Renal cortical epithelial cell (primary cell): ENCODE results near the gene GRIK1. TPM values are rescaled to one million over a fixed set of nuclear protein-coding genes. Genes with fewer than 3 reads are reported as not detected.

Experiments
- DNase-seq: peaks from one replicate; pipeline ENCODE4 v3.0.0-alpha.2; 2011; ENCODE audit warnings: low read depth
- total RNA-seq: library from RNA; depleted of rRNA; stranded (reverse); fragments of >200 nt; gene quantifications from 2 replicates; pipeline ENCODE4 v1.2.3, GENCODE V29; 2014

GRIK1 gene
- total RNA-seq, 1 donor from 2014 or later, result not detected

GRCh38 chr21:29673096-29673610 lies 266.6 kb downstream of the GRIK1 start:
- DNase-seq, result no peak

GRCh38 chr21:29671728-29672127 lies 268.1 kb downstream of the GRIK1 start:
- no peak for DNase-seq

DNA sequence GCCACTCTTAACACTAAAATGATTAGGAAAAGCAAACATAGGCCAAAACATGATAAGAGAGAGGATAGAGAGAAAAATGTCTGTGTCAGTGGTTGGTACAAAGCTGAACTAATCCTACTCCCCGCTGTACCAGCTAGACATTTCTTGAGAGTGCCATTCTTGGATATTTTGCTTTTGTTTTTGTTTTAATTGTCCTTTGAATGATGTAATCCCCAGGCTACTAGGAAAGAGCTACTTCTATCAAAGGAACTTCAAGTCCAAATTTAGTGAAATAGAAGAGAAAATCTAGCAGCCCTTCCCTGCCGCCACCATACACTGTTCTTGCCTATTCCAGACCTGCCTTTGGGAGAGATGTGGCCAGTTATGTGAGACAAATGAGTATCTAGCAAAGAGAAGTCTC lies 269.6 kb downstream of the GRIK1 start:
- no peak for DNase-seq

DNA sequence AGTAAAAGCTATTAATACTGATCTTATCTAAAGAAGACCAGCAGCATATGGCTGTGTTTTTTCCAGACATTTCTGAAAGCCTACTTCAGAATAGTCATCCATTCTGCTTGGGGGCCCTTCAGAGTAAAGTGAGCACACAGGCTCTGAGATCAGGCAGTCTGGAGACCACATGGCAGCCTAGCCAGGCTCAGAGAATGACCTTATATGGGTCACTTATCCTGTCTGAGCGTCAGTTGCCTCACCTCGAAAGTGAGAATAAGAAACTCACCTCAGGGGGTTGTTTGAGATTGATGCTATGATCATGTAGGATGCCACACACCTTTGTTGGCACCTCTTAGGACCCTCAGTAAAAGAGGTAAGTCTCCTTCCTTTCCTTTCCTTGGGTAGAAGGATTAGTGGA lies 270.4 kb downstream of the GRIK1 start:
- no peak for DNase-seq

GRCh38 chr21:29667651-29668050 lies 272.1 kb downstream of the GRIK1 start:
- DNase-seq, result no peak

DNA sequence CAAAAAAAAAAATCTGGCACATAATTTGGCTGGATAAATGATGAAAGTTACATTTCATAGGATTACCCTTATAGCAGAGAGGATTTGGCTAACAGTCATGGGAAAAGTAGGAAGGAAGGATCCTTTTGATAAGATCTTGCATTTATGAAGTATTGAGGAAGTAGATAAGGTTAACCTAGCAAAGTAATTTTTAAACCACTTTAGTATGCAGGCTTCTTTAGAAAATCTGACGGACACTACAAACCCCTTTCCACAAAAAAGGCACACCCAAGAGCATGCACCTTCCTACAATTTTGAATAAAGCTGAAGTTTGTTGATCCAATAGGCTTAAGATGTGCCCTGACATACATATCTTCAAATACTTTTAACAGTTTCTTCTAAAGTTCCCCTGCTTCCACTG lies 275.2 kb downstream of the GRIK1 start:
- DNase-seq, result no peak

- DNase-seq, result no peak
Measured at GRCh38 chr21:29661672-29662442, 277.9 kb downstream of the GRIK1 start.

- DNase-seq, result no peak
Measured at GRCh38 chr21:29660047-29660720, 279.6 kb downstream of the GRIK1 start.

DNA sequence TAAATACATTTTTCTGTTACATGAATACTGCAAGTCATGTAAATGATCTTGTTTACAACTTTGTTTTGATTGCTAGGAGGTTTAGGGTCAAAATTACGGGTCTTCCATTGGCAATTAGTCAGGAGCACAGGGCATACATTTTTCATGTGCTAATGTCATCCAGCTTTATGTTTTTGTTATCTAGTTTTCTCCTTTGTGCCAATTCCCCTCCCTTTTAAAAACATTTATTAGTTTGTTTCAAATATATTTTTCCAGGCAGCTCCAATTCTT lies 280.9 kb downstream of the GRIK1 start:
- no peak for DNase-seq

- no peak for DNase-seq
Measured at GRCh38 chr21:29658177-29658933, 281.4 kb downstream of the GRIK1 start.

- DNase-seq, result no peak
Measured at GRCh38 chr21:29657240-29657989, 282.4 kb downstream of the GRIK1 start.

- peak; percentile 83 for DNase-seq
Measured at GRCh38 chr21:29656504-29657239, 283.1 kb downstream of the GRIK1 start.

GRCh38 chr21:29655577-29655976 lies 284.2 kb downstream of the GRIK1 start:
- no peak for DNase-seq

DNA sequence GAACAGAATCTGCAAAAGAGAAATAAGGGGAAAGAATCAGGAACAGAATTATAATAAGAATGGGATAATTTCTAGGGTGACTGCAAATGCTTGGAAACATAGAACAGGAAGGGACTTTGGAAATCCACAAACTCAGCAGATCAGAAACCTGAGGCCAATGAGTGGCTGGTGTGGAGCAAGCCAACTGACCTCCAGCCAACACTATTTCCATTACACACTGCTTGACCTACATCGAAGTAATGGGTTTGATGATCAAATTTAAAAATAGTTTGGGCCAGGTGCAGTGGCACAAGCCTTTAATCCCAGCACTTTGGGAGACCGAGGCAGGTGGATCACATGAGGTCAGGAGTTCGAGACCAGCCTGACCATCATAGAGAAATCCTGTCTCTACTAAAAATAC lies 284.9 kb downstream of the GRIK1 start:
- no peak for DNase-seq

DNA sequence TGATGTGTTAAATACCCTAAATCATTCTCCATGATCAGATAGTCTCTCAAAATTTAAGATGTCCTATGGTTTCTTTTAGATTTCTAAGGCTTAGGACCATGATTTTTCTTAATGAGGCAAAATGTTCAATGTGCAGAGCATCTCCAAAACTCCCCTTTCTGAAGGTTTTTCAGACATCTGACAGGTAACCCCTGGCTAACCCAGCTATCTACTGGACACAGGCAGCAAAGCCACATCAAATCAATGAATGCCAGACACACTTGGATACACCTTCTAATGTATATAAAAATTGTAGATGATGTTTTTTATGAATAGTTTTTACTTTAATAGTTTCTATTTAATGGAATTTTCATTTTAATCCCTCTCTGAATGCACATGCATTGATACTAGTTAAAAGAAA lies 285.6 kb downstream of the GRIK1 start:
- no peak for DNase-seq

- no peak for DNase-seq
Measured at GRCh38 chr21:29650523-29651022, 289.2 kb downstream of the GRIK1 start.

DNA sequence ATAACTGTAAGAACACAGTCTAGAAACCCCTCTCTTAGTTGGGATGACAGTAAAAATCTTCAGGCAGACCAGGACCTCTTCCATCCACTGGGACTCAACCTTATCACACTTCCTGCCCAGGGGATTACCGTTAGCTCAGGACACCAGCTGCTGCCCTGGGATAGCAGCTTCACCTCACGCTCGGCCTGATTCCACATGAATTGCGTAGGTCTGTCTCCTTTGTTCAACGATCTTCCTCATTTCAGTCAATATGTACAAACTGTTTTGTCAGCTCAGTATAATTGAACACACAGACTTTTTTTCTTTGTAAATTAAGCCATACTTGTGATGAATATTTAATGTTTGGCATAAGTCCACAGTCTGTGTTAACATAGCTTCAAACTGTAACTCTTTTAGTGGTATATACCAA lies 290.4 kb downstream of the GRIK1 start:
- DNase-seq, result no peak

GRCh38 chr21:29648710-29649240 lies 291.0 kb downstream of the GRIK1 start:
- DNase-seq, result no peak

- no peak for DNase-seq
Measured at GRCh38 chr21:29647353-29647781, 292.4 kb downstream of the GRIK1 start.

DNA sequence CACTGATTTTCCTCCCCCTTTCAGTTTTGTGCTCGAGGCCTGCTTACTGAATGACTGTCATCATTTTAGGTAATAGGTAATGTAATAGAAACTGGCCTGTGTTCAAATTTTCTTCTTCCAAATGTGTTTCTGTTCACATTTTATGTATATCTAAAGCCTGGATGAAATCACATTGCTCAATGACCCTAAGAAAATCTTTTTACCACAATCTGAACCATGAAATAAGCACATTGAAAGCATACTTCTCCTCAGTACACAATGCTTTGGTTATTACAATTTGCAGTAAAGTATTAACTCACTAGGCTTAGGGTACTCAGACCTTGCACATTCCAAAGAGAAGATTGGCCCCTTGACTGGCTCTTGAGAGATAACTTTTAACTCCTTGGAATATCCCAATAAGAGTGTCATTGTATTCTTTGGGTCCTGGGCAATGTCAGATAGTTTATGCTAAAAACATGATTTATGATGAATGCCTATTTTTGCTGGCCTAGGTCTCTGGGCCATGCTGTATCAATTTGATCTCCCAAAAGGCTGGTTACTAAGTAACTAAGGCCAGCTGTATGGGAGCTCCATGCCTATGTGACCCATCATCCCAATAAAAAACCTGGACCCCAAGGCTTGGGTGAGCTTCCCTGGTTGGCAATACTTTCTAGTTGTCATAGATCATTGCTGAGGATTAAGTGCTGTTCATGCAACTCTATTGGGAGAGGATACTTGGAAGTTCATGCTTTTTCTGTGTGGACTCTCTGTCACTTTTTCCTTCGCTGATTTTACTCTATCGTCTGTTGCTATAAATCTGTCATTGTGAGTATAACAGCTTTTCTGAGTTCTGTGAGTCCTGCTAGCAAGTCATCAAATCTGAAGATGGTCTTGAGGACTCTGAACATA lies 293.9 kb downstream of the GRIK1 start:
- DNase-seq, result peak; percentile 72
